T-cell (primary cell): ENCODE measurements around the gene NPR1. TPM values are rescaled to one million over a fixed set of nuclear protein-coding genes. Genes with fewer than 3 reads are reported as not detected.

Experiments used
- ATAC-seq, 4 experiments: fragments of 200-7000 bp in 3 of 4; fragments of 150-1000 bp in 1 of 4; cut with Tn5 transposase; replicated peaks in 1 of 4; 1 replicate in 3 of 4; 2 replicates in 1 of 4; pipeline ENCODE4 v1.10.0; 2021; ENCODE audit warnings: moderate library complexity in 3 of 4, mild to moderate bottlenecking in 2 of 4, moderate number of reproducible peaks in 1 of 4
- CTCF ChIA-PET, 2 donors: fragments of 300-600 bp; sonication (Branson Sonifier 250); formaldehyde crosslinking; loops; one replicate each; lab custom pipeline; 2022; ENCODE audit warnings: antibody characterized with exemption in 2 of 2; lab: Charles Lee
- POLR2A ChIA-PET, 2 donors: fragments of 300-600 bp; sonication (Branson Sonifier 250); formaldehyde crosslinking; loops; one replicate each; lab custom pipeline; 2022; ENCODE audit warnings: antibody characterized with exemption in 2 of 2; lab: Charles Lee
- DNase-seq, 35 experiments: peaks; one replicate each; pipeline versions ENCODE4 v3.0.0 to v3.0.0-alpha.2; 2013 to 2023
- H3K27ac ChIP-seq: one replicate; pipeline ENCODE4 v1.5.1; 2013; ENCODE audit warnings: low read length
- H3K27me3 ChIP-seq, 2 experiments: replicated peaks in 1 of 2; 1 replicate in 1 of 2; 2 replicates in 1 of 2; pipeline versions ENCODE4 v1.6.1 to v1.7.0; 2013; ENCODE audit warnings: low read length in 1 of 2, mixed read lengths in 1 of 2; ENCODE audit not compliant: control insufficient read depth in 2 of 2, insufficient read depth in 2 of 2; ENCODE audit errors: extremely low read depth in 1 of 2
- H3K36me3 ChIP-seq, 2 donors: 1 replicate in 1 of 2; 2 replicates in 1 of 2; pipeline versions ENCODE4 v1.6.1 to v1.7.0; 2013; ENCODE audit warnings: low read length in 1 of 2; ENCODE audit not compliant: control insufficient read depth in 2 of 2, insufficient read depth in 1 of 2; ENCODE audit errors: extremely low read depth in 1 of 2
- H3K4me1 ChIP-seq, 2 experiments: 1 replicate in 1 of 2; 2 replicates in 1 of 2; pipeline versions ENCODE4 v1.6.1 to v1.7.0; 2013; ENCODE audit warnings: low read length in 2 of 2, mixed read lengths in 1 of 2; ENCODE audit not compliant: insufficient read depth in 2 of 2, control insufficient read depth in 1 of 2; ENCODE audit errors: extremely low read depth in 1 of 2
- H3K4me3 ChIP-seq, 2 donors: 1 replicate in 1 of 2; 2 replicates in 1 of 2; pipeline versions ENCODE4 v1.5.1 to v1.7.0; 2013; ENCODE audit warnings: mild to moderate bottlenecking in 2 of 2, low read length in 1 of 2, moderate library complexity in 1 of 2; ENCODE audit not compliant: control insufficient read depth in 1 of 2; ENCODE audit errors: extremely low read depth in 1 of 2
- H3K9me3 ChIP-seq: 2 replicates; pipeline ENCODE4 v1.7.0; 2013
- H3K27ac Mint-ChIP-seq, 2 donors: one replicate each; pipeline ENCODE4 v1.8.0; 2020 to 2021; ENCODE audit warnings: mild to moderate bottlenecking in 2 of 2, mixed read lengths in 2 of 2
- H3K27me3 Mint-ChIP-seq, 2 donors: one replicate each; pipeline ENCODE4 v1.8.0; 2021 to 2022; ENCODE audit warnings: mixed read lengths in 2 of 2
- H3K36me3 Mint-ChIP-seq: one replicate; pipeline ENCODE4 v1.8.0; 2021; ENCODE audit warnings: mixed read lengths
- H3K4me1 Mint-ChIP-seq, 3 donors: one replicate each; pipeline ENCODE4 v1.8.0; 2020 to 2022; ENCODE audit warnings: mixed read lengths in 3 of 3, mild to moderate bottlenecking in 1 of 3
- H3K4me3 Mint-ChIP-seq, 3 donors: one replicate each; pipeline ENCODE4 v1.8.0; 2020 to 2022; ENCODE audit warnings: mild to moderate bottlenecking in 3 of 3, mixed read lengths in 3 of 3, moderate library complexity in 3 of 3
- H3K9me3 Mint-ChIP-seq, 3 donors: one replicate each; pipeline ENCODE4 v1.8.0; 2020 to 2022; ENCODE audit warnings: mixed read lengths in 3 of 3
- WGBS: methylation state at CpG from one replicate; pipeline ENCODE4 v1.1.5; 2013; ENCODE audit warnings: missing lambda C conversion rate; ENCODE audit not compliant: insufficient coverage; 5-methylcytosine and 5-hydroxymethylcytosine counted together
- total RNA-seq, 35 experiments: library from RNA in 6 of 35; stranded (reverse) in 6 of 35; fragments of 120-200 nt in 1 of 35; gene quantifications; one replicate each; pipeline versions ENCODE4 v1.2.1 to v1.2.4 and lab custom pipeline; 2013 to 2026

NPR1 gene
- total RNA-seq, 5 donors from 2014 or later (not counting 1 experiment from before 2014, with no cell fraction given), result 0.23 to 0.44 (median 0.35) TPM; not detected in 2

DNA sequence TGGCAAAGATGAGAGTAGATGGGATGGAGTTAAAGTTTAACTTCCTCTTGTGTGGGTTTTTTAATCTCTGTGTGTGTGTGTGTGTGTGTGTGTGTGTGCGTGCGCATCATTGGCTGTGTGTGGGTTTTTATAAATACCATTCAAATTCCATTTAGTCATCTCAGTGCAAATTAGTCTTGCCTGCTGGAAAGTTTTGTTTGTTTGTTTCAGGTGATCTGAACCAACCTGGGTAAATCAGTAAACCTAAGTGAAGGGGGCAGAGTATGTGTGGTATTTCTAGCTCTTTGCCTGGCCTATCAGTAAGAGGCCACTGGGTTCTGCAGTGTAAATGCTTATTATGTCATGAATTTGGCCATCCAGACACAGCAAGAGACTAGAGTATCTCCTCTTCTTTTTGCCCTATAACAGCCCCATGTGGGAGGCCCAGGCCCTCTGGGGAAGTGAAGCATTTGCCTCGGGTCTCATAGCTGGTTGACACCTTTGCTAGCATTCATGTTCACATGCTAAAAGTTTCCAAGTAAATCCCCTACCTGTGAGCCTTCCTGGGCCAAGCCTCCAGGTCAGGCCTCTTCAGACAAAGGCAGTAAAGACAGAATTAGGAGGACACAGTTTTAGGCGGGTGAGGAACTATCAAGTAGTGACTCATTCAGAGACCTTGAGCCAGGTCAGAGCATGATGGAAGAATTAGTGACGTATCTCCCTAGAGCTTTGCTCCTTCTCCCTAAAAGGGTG is 64.1 kb downstream of the NPR1 start:
- Histone ChIP-seq H3K36me3 (peaks cover 7 to 61% of the 10 kb centered on the region in 2 donors), H3K9me3 (no peaks in the 10 kb centered on the region), H3K4me3 (no peak overlapping the region), H3K4me1 (no peaks in the 10 kb centered on the region), H3K27me3 (no peaks in the 10 kb centered on the region), H3K27ac (no peak overlapping the region)
- H3K27ac Mint-ChIP-seq, result no peak overlapping the region
- POLR2A ChIA-PET, result interaction anchor here in 1 of 2 donors (0.5 kb wide), 1 partner anchor 149 kb away, joined by 3 read pairs; no protein-coding TSS in a partner anchor
- DNase-seq (no peak), ATAC-seq (no peak)
- H3K27me3 Mint-ChIP-seq, result no peaks in the 10 kb centered on the region
- H3K4me1 Mint-ChIP-seq, result peaks cover 9 to 23% (median 11%) of the 10 kb centered on the region in 3 donors
- WGBS, result 67% methylated on average over 1 of the region's 5 CpGs
- no peaks in the 10 kb centered on the region for H3K9me3 Mint-ChIP-seq
- CTCF ChIA-PET, result interaction anchor here in 1 of 2 donors (0.5 to 1.2 kb wide), 4 partner anchors 17 to 232 kb away, joined by 3 to 7 read pairs (median 3); no protein-coding TSS in a partner anchor
- H3K36me3 Mint-ChIP-seq, result peaks cover 43% of the 10 kb centered on the region
- no peak overlapping the region for H3K4me3 Mint-ChIP-seq

Other genes with a start within 250 kb of the NPR1 start
- gene S100A7, start 218.0 kb upstream of the NPR1 start, total RNA-seq, result not detected
- gene S100A6, start 142.7 kb upstream of the NPR1 start, total RNA-seq, result 100 to 1,000 TPM; 200 to 467 (median 400) TPM
- 1 to 10 TPM in 3 of 5 donors, under 1 TPM in 1, not detected in 1; 0.36 to 1.6 (median 1.2) TPM for gene S100A5, start 137.8 kb upstream of the NPR1 start, total RNA-seq
- 100 to 1,000 TPM; 297 to 698 (median 384) TPM for gene S100A4, start 132.9 kb upstream of the NPR1 start, total RNA-seq
- gene S100A3, start 129.4 kb upstream of the NPR1 start, total RNA-seq, result not detected
- under 1 TPM in 1 of 5 donors, not detected in 4; 0.66 TPM for gene S100A2, start 112.8 kb upstream of the NPR1 start, total RNA-seq
- gene S100A16, start 65.6 kb upstream of the NPR1 start, total RNA-seq, result 1 to 10 TPM in 1 of 5 donors, under 1 TPM in 2, not detected in 2; 0.53 to 1.0 (median 0.82) TPM
- under 1 TPM in 3 of 5 donors, not detected in 2; 0.35 to 0.70 (median 0.43) TPM for gene S100A14, start 62.4 kb upstream of the NPR1 start, total RNA-seq
- gene S100A13, start 51.2 kb upstream of the NPR1 start, total RNA-seq, result 1 to 10 TPM; 4.0 to 5.3 (median 4.2) TPM
- not detected for gene S100A1, start 50.3 kb upstream of the NPR1 start, total RNA-seq
- gene CHTOP, start 44.6 kb upstream of the NPR1 start, total RNA-seq, result 100 to 1,000 TPM in 3 of 5 donors, 10 to 100 TPM in 2; 76.7 to 131 (median 130) TPM
- 10 to 100 TPM; 16.1 to 29.8 (median 26.6) TPM for gene SNAPIN, start 20.0 kb upstream of the NPR1 start, total RNA-seq
- gene ILF2, start 7.7 kb upstream of the NPR1 start, total RNA-seq, result 100 to 1,000 TPM in 2 of 5 donors, 10 to 100 TPM in 3; 86.6 to 137 (median 90.0) TPM
- 10 to 100 TPM; 45.9 to 57.7 (median 48.5) TPM for gene INTS3, start 49.4 kb downstream of the NPR1 start, total RNA-seq
- 10 to 100 TPM; 11.0 to 24.5 (median 18.9) TPM for gene SLC27A3, start 96.7 kb downstream of the NPR1 start, total RNA-seq
- gene GATAD2B, start 244.3 kb downstream of the NPR1 start, total RNA-seq, result 100 to 1,000 TPM in 3 of 5 donors, 10 to 100 TPM in 2; 94.6 to 107 (median 103) TPM